Measurements from ENCODE around the gene RHBDL2.
"Not testable (repeated sequence)": the region's sequence is repeated elsewhere in the genome, so short reads cannot be mapped to it uniquely, and the experiment has no call there.

DNA sequence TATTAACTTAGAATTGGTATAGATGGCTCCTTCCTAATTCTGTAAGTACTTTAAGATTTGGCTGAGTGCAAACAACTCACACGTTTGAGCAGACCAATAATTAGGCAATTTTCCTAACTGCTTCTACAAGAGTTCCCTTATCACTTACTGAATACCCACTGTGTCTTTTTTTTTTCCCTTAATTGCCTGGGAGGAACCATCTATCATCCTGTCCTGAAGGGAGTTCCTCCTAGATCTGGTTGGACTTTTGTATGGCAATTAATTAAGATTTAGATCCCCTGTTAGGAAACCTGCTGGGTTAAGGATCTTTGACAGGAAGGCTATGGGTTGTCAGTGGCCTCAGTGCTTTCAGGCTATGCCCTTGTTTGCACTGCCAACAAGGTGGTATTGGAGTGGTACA is 37.8 kb upstream of the RHBDL2 start:
- not testable (repeated sequence) for TF ChIP-seq EZH2 (IDR thresholded peaks at IDR 0.05; ENCODE audit: insufficient read depth, poor library complexity, severe bottlenecking); EZH2phosphoT487 (IDR thresholded peaks at IDR 0.05; ENCODE audit: insufficient read depth, low read depth)
